ENCODE results near the gene CAMKMT. TPM values are rescaled to one million over a fixed set of nuclear protein-coding genes. Genes with fewer than 3 reads are reported as not detected.
A peak's percentile ranks its signal among the peaks of the same experiment; 100 is the strongest.

CAMKMT gene
- total and polyA plus RNA-seq, 2 donors (not counting 1 experiment from before 2014, with no cell fraction given) = 6.2 to 23.3 TPM

GRCh38 chr2:44778221-44778654 is 416.5 kb downstream of the CAMKMT start:
- H3K36me3 ChIP-seq (replicated peaks in 1 of 2; ENCODE audit: control extremely low read depth in 1 of 2, control insufficient read depth in 1 of 2, extremely low read depth in 1 of 2, insufficient read depth in 2 of 2, low read length in 1 of 2) = no peaks in the 10 kb centered on the region
- ATAC-seq (ENCODE audit: low read depth) = peak; percentile 59
- Mint-ChIP-seq H3K4me1 (peaks cover 36% of the 10 kb centered on the region), H3K4me3 (peak overlapping the region; percentile 84), H3K27me3 (no peaks in the 10 kb centered on the region), H3K27ac (peak overlapping the region; percentile 89), H3K9me3 (ENCODE audit: insufficient read depth) (no peaks in the 10 kb centered on the region)
- peak overlapping the region; percentile 69 for H2AFZ ChIP-seq (ENCODE audit: insufficient read depth, low read depth, low read length, poor library complexity, severe bottlenecking)
- peaks cover 0 to 5% (median 0%) of the 10 kb centered on the region in 3 donors for H3K9me3 ChIP-seq (ENCODE audit: control extremely low read depth in 1 of 3, control insufficient read depth in 2 of 3, insufficient read depth in 1 of 3, low read length in 2 of 3)
- peak overlapping the region; percentile 55 for H3K9ac ChIP-seq (ENCODE audit: low read length)
- no peak for DNase-seq
- ChIA-PET CTCF (no interaction called here), POLR2A (no interaction called here)
- H4K20me1 ChIP-seq (ENCODE audit: control insufficient read depth, insufficient read depth, low read length, poor library complexity, severe bottlenecking) = no peaks in the 10 kb centered on the region
- peak overlapping the region; percentile 31 to 67 (median 53) for H3K4me3 ChIP-seq (ENCODE audit: control extremely low read depth in 1 of 5, extremely low read depth in 1 of 5, insufficient read depth in 1 of 5, low read depth in 2 of 5, low read length in 4 of 5)
- no peaks in the 10 kb centered on the region for H3K27me3 ChIP-seq (replicated peaks in 1 of 4; ENCODE audit: control extremely low read depth in 1 of 4, control insufficient read depth in 3 of 4, insufficient read depth in 4 of 4, low read length in 3 of 4)
- no peaks in the 10 kb centered on the region for H3K79me2 ChIP-seq (ENCODE audit: control insufficient read depth, insufficient read depth, low read length)
- H3K4me1 ChIP-seq (ENCODE audit: control insufficient read depth in 2 of 2, insufficient read depth in 2 of 2, low read length in 2 of 2) = peaks cover 26 to 33% of the 10 kb centered on the region in 2 donors
- TF ChIP-seq CTCF (IDR thresholded peaks at IDR 0.05) = no peak
- no peak for TF ChIP-seq EZH2 (IDR thresholded peaks at IDR 0.05; ENCODE audit: borderline replicate concordance, insufficient read depth, low read depth, low read length, poor library complexity, severe bottlenecking)
- intact Hi-C loops (cut with micrococcal nuclease) = loop anchor here (1.0 to 5.0 kb wide), 3 partner anchors 25 to 1181 kb away; partner anchors contain the start of gene THADA
- peak overlapping the region; percentile 81 for H3K4me2 ChIP-seq (replicated peaks; ENCODE audit: low read depth, low read length, poor library complexity, severe bottlenecking)
- WGBS (ENCODE audit: insufficient coverage) = 2% methylated on average over 9 of the region's 13 CpGs
- H3K27ac ChIP-seq (ENCODE audit: low read length in 2 of 2) = peak overlapping the region; percentile 24 to 25

- no peaks in the 10 kb centered on the region for H3K27me3 ChIP-seq (replicated peaks in 1 of 4; ENCODE audit: control extremely low read depth in 1 of 4, control insufficient read depth in 3 of 4, insufficient read depth in 4 of 4, low read length in 3 of 4)
- Mint-ChIP-seq H3K4me3 (peak overlapping the region; percentile 84), H3K9me3 (ENCODE audit: insufficient read depth) (no peaks in the 10 kb centered on the region), H3K4me1 (peaks cover 36% of the 10 kb centered on the region), H3K27ac (peak overlapping the region; percentile 89), H3K27me3 (no peaks in the 10 kb centered on the region)
- ATAC-seq (ENCODE audit: low read depth) (peak; percentile 95), DNase-seq (peak; percentile 84)
- peaks cover 0 to 5% (median 0%) of the 10 kb centered on the region in 3 donors for H3K9me3 ChIP-seq (ENCODE audit: control extremely low read depth in 1 of 3, control insufficient read depth in 2 of 3, insufficient read depth in 1 of 3, low read length in 2 of 3)
- peak overlapping the region; percentile 26 to 67 (median 53) for H3K4me3 ChIP-seq (ENCODE audit: control extremely low read depth in 1 of 5, extremely low read depth in 1 of 5, insufficient read depth in 1 of 5, low read depth in 2 of 5, low read length in 4 of 5)
- CTCF ChIA-PET = interaction anchor here (0.7 to 0.9 kb wide), 2 partner anchors 299 to 302 kb away, joined by 3 to 7 read pairs; no protein-coding TSS in a partner anchor
- TF ChIP-seq EZH2 (IDR thresholded peaks at IDR 0.05; ENCODE audit: borderline replicate concordance, insufficient read depth, low read depth, low read length, poor library complexity, severe bottlenecking) = no peak
- TF ChIP-seq CTCF (IDR thresholded peaks at IDR 0.05) = no peak
- peaks cover 26 to 33% of the 10 kb centered on the region in 2 donors for H3K4me1 ChIP-seq (ENCODE audit: control insufficient read depth in 2 of 2, insufficient read depth in 2 of 2, low read length in 2 of 2)
- H3K9ac ChIP-seq (ENCODE audit: low read length) = peak overlapping the region; percentile 55
- peak overlapping the region; percentile 81 for H3K4me2 ChIP-seq (replicated peaks; ENCODE audit: low read depth, low read length, poor library complexity, severe bottlenecking)
- no peaks in the 10 kb centered on the region for H4K20me1 ChIP-seq (ENCODE audit: control insufficient read depth, insufficient read depth, low read length, poor library complexity, severe bottlenecking)
- no peaks in the 10 kb centered on the region for H3K79me2 ChIP-seq (ENCODE audit: control insufficient read depth, insufficient read depth, low read length)
- peak overlapping the region; percentile 69 for H2AFZ ChIP-seq (ENCODE audit: insufficient read depth, low read depth, low read length, poor library complexity, severe bottlenecking)
- peak overlapping the region; percentile 23 to 24 for H3K27ac ChIP-seq (ENCODE audit: low read length in 2 of 2)
- intact Hi-C loops (cut with micrococcal nuclease) = loop anchor here (1.0 to 5.0 kb wide), 4 partner anchors 24 to 1182 kb away; partner anchors contain the start of gene THADA
- POLR2A ChIA-PET = no interaction called here
- no peaks in the 10 kb centered on the region for H3K36me3 ChIP-seq (replicated peaks in 1 of 2; ENCODE audit: control extremely low read depth in 1 of 2, control insufficient read depth in 1 of 2, extremely low read depth in 1 of 2, insufficient read depth in 2 of 2, low read length in 1 of 2)
- 30% methylated on average over 13 of the region's 20 CpGs for WGBS (ENCODE audit: insufficient coverage)
Observed at GRCh38 chr2:44778671-44779476, 417.1 kb downstream of the CAMKMT start.

Measured in B cell (primary cell).